Kidney (tissue), 14 donors: ENCODE data around the gene NKAIN2. TPM values are rescaled to one million over a fixed set of nuclear protein-coding genes. Genes with fewer than 3 reads are reported as not detected.
A peak's percentile ranks its signal among the peaks of the same experiment; 100 is the strongest.

Source experiments
- DNase-seq, 5 donors: peaks; one replicate each; pipeline ENCODE4 v3.0.0-alpha.2; 2013 to 2020
- FAIRE-seq: peaks from 2 replicates; lab custom pipeline; 2012; peaks lifted over from hg19 to GRCh38; lab: Jason Lieb, UNC
- H3K27ac ChIP-seq, 2 donors: one replicate each; pipeline ENCODE4 v1.7.0; 2013; ENCODE audit warnings: low read depth in 2 of 2, low read length in 2 of 2, inconsistent platforms in 1 of 2
- H3K27me3 ChIP-seq: one replicate; pipeline ENCODE4 v1.7.1; 2013; ENCODE audit warnings: low read length, inconsistent platforms; ENCODE audit not compliant: control insufficient read depth, insufficient read depth
- H3K36me3 ChIP-seq, 3 donors: one replicate each; pipeline versions ENCODE4 v1.7.0 to v1.7.1; 2013; ENCODE audit warnings: low read length in 3 of 3, control low read depth in 1 of 3, inconsistent platforms in 1 of 3; ENCODE audit not compliant: insufficient read depth in 3 of 3, control insufficient read depth in 2 of 3
- H3K4me1 ChIP-seq, 3 donors: one replicate each; pipeline versions ENCODE4 v1.7.0 to v1.7.1; 2013; ENCODE audit warnings: low read length in 3 of 3, inconsistent platforms in 1 of 3, low read depth in 1 of 3; ENCODE audit not compliant: control insufficient read depth in 2 of 3, insufficient read depth in 2 of 3
- H3K4me3 ChIP-seq, 3 donors: one replicate each; pipeline versions ENCODE4 v1.7.0 to v1.8.1; 2013; ENCODE audit warnings: low read length in 3 of 3, control low read depth in 1 of 3, inconsistent platforms in 1 of 3
- H3K9ac ChIP-seq, 3 donors: one replicate each; pipeline versions ENCODE4 v1.7.0 to v1.7.1; 2013; ENCODE audit warnings: low read length in 3 of 3, control low read depth in 1 of 3, inconsistent platforms in 1 of 3
- H3K9me3 ChIP-seq, 3 donors: one replicate each; pipeline versions ENCODE4 v1.7.0 to v1.7.1; 2013; ENCODE audit warnings: low read length in 3 of 3, control low read depth in 1 of 3, inconsistent platforms in 1 of 3; ENCODE audit not compliant: control insufficient read depth in 2 of 3, insufficient read depth in 1 of 3
- intact Hi-C: fragments of 100-400 bp; cut with DNase I; formaldehyde crosslinking; loops from one replicate; pipeline ENCODE4 v1.11.1; 2022
- polyA plus RNA-seq: library from polyadenylated mRNA; stranded (reverse); fragments of 350-450 nt; fragmentation: Illumina TruSeq; extraction: RNeasy Lipid Tissue Mini Kit (QIAGEN cat#74804); gene quantifications from one replicate; pipeline ENCODE4 v1.2.3, GENCODE V29; 2014; ENCODE audit warnings: low read depth, low replicate concordance; ENCODE audit not compliant: insufficient read depth
- total RNA-seq: library from RNA; stranded (reverse); fragmentation: NEBNext Ultra II Directional; extraction: Animal tissue kit (Norgen Biotek cat#: 25700); gene quantifications from one replicate; pipeline ENCODE4 v1.2.1, GENCODE V29; 2021
- TF ChIP-seq, protein P1 (sequence below): IDR thresholded peaks from 3 replicates; pipeline ENCODE4 v1.5.1; 2012; ENCODE audit warnings: mild to moderate bottlenecking, moderate library complexity, borderline replicate concordance; ENCODE audit not compliant: insufficient read depth; ENCODE audit errors: extremely low read depth
- donor health status: control.
- donor health status: control.
- donor health status: control.
- donor health status: control.
- donor health status: control.
- donor health status: DM: yes; HTN: yes; CAD: no.
- donor health status: Normal renal cell carcinoma (clear cell type).

NKAIN2 gene
- total and polyA plus RNA-seq, 2 donors from 2014 or later = 0.39 to 1.8 TPM

DNA sequence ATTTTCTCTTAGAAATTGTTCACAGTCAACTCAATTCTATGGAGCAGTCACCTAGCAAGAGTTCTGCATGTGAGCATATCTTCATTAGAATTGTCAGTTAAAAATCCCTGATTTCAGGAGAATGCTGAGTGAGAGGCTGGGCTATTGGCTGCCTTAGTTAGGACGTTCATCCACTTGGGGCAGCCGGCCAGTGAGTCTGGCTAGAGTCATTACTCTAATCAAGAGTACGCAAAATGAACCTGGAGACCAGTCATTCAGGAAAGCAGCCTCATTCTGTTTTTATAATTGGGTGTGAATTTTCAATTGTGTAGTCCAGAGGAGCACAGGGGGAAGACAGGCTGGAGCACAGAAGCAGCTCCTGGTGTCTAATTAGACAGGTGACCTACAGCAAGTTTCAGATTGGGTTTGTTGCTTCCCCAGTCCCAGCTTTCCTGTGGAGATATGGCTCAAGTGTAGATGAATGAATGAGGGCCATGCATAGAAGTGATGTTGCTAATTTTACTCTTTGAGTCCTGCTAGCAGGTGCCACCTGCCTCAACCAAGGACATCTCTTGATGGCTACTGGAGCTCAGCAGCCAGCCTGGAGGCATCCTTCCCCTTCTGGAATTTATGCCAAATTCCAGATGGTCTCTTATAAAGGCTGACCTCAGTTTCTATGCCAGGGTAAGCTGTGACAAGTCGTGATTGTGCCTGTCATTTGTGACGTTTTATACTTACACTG, 265.7 kb downstream of the NKAIN2 start:
- H3K9ac ChIP-seq = no peak overlapping the region
- no peak overlapping the region for H3K27ac ChIP-seq
- no peaks in the 10 kb centered on the region for H3K9me3 ChIP-seq
- intact Hi-C loops = no loop called here
- H3K27me3 ChIP-seq = no peaks in the 10 kb centered on the region
- DNase-seq (no peak), FAIRE-seq (no peak)
- no peaks in the 10 kb centered on the region for H3K36me3 ChIP-seq
- H3K4me3 ChIP-seq = no peak overlapping the region
- H3K4me1 ChIP-seq = no peaks in the 10 kb centered on the region
- TF ChIP-seq, protein P1, sequence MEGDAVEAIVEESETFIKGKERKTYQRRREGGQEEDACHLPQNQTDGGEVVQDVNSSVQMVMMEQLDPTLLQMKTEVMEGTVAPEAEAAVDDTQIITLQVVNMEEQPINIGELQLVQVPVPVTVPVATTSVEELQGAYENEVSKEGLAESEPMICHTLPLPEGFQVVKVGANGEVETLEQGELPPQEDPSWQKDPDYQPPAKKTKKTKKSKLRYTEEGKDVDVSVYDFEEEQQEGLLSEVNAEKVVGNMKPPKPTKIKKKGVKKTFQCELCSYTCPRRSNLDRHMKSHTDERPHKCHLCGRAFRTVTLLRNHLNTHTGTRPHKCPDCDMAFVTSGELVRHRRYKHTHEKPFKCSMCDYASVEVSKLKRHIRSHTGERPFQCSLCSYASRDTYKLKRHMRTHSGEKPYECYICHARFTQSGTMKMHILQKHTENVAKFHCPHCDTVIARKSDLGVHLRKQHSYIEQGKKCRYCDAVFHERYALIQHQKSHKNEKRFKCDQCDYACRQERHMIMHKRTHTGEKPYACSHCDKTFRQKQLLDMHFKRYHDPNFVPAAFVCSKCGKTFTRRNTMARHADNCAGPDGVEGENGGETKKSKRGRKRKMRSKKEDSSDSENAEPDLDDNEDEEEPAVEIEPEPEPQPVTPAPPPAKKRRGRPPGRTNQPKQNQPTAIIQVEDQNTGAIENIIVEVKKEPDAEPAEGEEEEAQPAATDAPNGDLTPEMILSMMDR = no peak

DNA sequence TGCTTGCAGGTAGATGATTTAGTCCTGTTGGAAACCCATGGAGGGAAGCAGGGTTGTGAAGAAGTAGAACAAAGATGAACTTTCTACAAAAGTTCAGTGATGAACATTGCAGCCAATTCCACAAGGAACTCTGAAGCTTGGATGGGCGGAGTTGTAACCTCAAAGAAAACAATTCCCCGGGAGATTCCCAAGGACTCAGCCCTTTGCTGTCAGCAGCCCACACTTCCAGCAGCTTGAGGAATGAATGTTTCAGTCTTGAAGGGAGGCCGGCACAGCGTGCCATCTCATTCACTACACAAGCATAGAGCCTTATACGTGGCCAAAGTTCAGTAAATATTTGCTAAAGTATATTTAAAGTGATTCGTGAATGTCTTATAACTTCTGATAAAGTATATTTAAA, 269.4 kb downstream of the NKAIN2 start:
- intact Hi-C loops = no loop called here
- Histone ChIP-seq H3K4me3 (no peak overlapping the region), H3K9ac (no peak overlapping the region), H3K4me1 (no peaks in the 10 kb centered on the region), H3K27ac (no peak overlapping the region), H3K27me3 (no peaks in the 10 kb centered on the region), H3K9me3 (no peaks in the 10 kb centered on the region), H3K36me3 (no peaks in the 10 kb centered on the region)
- FAIRE-seq (no peak), DNase-seq (peak in 1 of 5 donors; percentile 9)
- TF ChIP-seq, protein P1 = no peak

DNA sequence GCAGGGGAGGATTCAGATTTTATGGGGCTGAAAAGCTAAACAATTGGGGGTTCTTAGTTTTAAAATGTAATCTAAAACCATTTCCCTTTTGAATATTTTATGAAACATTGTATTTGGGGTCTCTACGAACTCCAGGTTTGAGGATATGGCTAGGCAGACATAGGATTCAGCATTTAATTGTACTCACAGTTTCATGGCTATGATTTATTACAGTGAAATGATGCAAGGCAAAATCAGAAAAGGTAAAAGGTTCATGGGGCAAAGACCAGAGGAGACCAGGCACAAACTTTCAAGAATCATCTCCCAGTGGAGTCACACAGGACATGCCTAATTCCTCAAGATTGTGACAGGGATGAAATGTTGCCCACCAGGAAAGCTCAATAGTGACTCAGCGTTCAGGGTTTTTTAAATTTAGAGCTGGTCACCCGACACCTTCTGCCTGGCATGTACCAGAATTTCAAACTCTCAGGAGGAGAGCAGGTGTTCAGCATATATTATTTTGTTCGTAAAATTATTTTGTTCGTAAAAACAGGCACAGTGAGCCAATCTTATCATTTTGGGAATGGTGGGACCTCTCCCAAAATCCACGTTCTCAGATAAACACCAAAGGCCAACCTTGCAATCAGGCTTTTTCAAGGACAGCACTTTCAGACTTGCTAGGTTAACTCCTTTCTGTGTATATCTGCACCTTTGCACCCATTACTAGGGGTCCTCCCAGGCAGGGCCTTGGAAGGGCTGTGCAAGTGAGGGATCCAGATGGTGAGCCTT, 270.3 kb downstream of the NKAIN2 start:
- H3K36me3 ChIP-seq = no peaks in the 10 kb centered on the region
- intact Hi-C loops = no loop called here
- FAIRE-seq = no peak

More for the DNA sequence above, 270.3 kb downstream of the NKAIN2 start:
- H3K27ac ChIP-seq = no peak overlapping the region
- DNase-seq = peak in 3 of 5 donors; percentile 15 to 45 (median 42)
- H3K27me3 ChIP-seq = no peaks in the 10 kb centered on the region
- TF ChIP-seq, protein P1 = no peak
- no peak overlapping the region for H3K4me3 ChIP-seq
- H3K9me3 ChIP-seq = no peaks in the 10 kb centered on the region
- H3K4me1 ChIP-seq = no peaks in the 10 kb centered on the region
- no peak overlapping the region for H3K9ac ChIP-seq
